GM23248 (cell line): ENCODE data around the gene CEP112. TPM values are rescaled to one million over a fixed set of nuclear protein-coding genes. Genes with fewer than 3 reads are reported as not detected.

Experiments
- DNase-seq: peaks from one replicate; pipeline ENCODE4 v3.0.0-alpha.2; 2015
- H2AFZ ChIP-seq: fragments of 200-600 bp; sonication (generic); 2 replicates; pipeline ENCODE4 v1.6.1; 2016; ENCODE audit warnings: antibody characterized with exemption
- H3F3A ChIP-seq: fragments of 200-600 bp; sonication (generic); 2 replicates; pipeline ENCODE4 v1.6.1; 2016; ENCODE audit warnings: mild to moderate bottlenecking, antibody characterized with exemption, mixed run types; ENCODE audit not compliant: insufficient read depth
- H3K27ac ChIP-seq: fragments of 200-600 bp; sonication (generic); 2 replicates; pipeline ENCODE4 v1.5.1; 2016; ENCODE audit warnings: mild to moderate bottlenecking
- H3K27me3 ChIP-seq: fragments of 200-600 bp; sonication (generic); replicated peaks from 2 replicates; pipeline ENCODE4 v1.6.1; 2016; ENCODE audit warnings: mild to moderate bottlenecking; ENCODE audit not compliant: insufficient read depth
- H3K36me3 ChIP-seq: fragments of 200-600 bp; sonication (generic); 2 replicates; pipeline ENCODE4 v1.6.1; 2016; ENCODE audit warnings: low read depth, mild to moderate bottlenecking
- H3K4me1 ChIP-seq: fragments of 200-600 bp; sonication (generic); 2 replicates; pipeline ENCODE4 v1.6.1; 2016; ENCODE audit warnings: mild to moderate bottlenecking; ENCODE audit not compliant: insufficient read depth
- H3K4me2 ChIP-seq: fragments of 200-600 bp; sonication (generic); one replicate; pipeline ENCODE4 v1.6.1; 2016; ENCODE audit warnings: mild to moderate bottlenecking; ENCODE audit not compliant: unreplicated experiment
- H3K4me3 ChIP-seq: fragments of 200-600 bp; sonication (generic); 2 replicates; pipeline ENCODE4 v1.5.1; 2016; ENCODE audit warnings: mild to moderate bottlenecking
- H3K79me2 ChIP-seq: fragments of 200-600 bp; sonication (generic); 2 replicates; pipeline ENCODE4 v1.6.1; 2016; ENCODE audit warnings: mild to moderate bottlenecking; ENCODE audit not compliant: insufficient read depth
- H3K9ac ChIP-seq: fragments of 200-600 bp; sonication (generic); 2 replicates; pipeline ENCODE4 v1.6.1; 2016; ENCODE audit warnings: mild to moderate bottlenecking
- H3K9me2 ChIP-seq: fragments of 200-600 bp; sonication (generic); 2 replicates; pipeline ENCODE4 v1.6.1; 2016; ENCODE audit warnings: mixed run types, mild to moderate bottlenecking, moderate library complexity; ENCODE audit not compliant: insufficient read depth
- H3K9me3 ChIP-seq: fragments of 200-600 bp; sonication (generic); one replicate; pipeline ENCODE4 v1.6.1; 2017; ENCODE audit warnings: low read depth
- H4K20me1 ChIP-seq: fragments of 200-600 bp; sonication (generic); 2 replicates; pipeline ENCODE4 v1.6.0; 2016; ENCODE audit not compliant: insufficient read depth
- EZH2 ChIP-seq: fragments of 200-600 bp; sonication (generic); IDR thresholded peaks from 2 replicates; pipeline ENCODE4 v1.6.1; 2018; ENCODE audit warnings: antibody characterized with exemption, mild to moderate bottlenecking; ENCODE audit not compliant: insufficient read depth, poor library complexity, severe bottlenecking
- EZH2phosphoT487 ChIP-seq: fragments of 200-600 bp; sonication (generic); IDR thresholded peaks from 2 replicates; pipeline ENCODE4 v1.6.1; 2018; ENCODE audit warnings: antibody characterized with exemption, moderate library complexity, mild to moderate bottlenecking, low read depth; ENCODE audit not compliant: insufficient read depth
- WGBS, 2 experiments: methylation state at CpG; one replicate each; pipeline ENCODE4 v1.1.6; 2015 to 2017; ENCODE audit warnings: low lambda C conversion rate in 2 of 2, low coverage in 1 of 2; ENCODE audit errors: missing lambda C conversion rate in 2 of 2; 5-methylcytosine and 5-hydroxymethylcytosine counted together
- in situ Hi-C: fragments of 300-500 bp; cut with MboI; formaldehyde crosslinking; loops from 2 replicates; pipeline ENCODE4 v1.15.0; 2020
- polyA plus RNA-seq: library from polyadenylated mRNA; unstranded; fragments of >200 nt; fragmentation: Nextera tagmentation; extraction: Ambion mirVana; gene quantifications from 2 replicates; pipeline ENCODE4 v1.2.1, GENCODE V29; 2016
- total RNA-seq: library from RNA; depleted of rRNA; stranded (reverse); fragments of >200 nt; shearing (Covaris generic); gene quantifications from 2 replicates; pipeline ENCODE4 v1.2.3, GENCODE V29; 2014

CEP112 gene
- total and polyA plus RNA-seq, 2 experiments from 2014 or later, result 8.1 to 14.8 TPM

- TF ChIP-seq EZH2phosphoT487, result no peak
- no peak for TF ChIP-seq EZH2
- Histone ChIP-seq H3K27ac (no peak overlapping the region), H3F3A (peaks cover 6% of the 10 kb centered on the region; the same call in 1 of the 2 replicates), H3K79me2 (no peaks in the 10 kb centered on the region), H3K4me3 (no peak overlapping the region), H3K9me2 (no peaks in the 10 kb centered on the region), H3K9ac (no peak overlapping the region), H4K20me1 (no peaks in the 10 kb centered on the region), H3K4me1 (no peaks in the 10 kb centered on the region), H2AFZ (no peak overlapping the region), H3K36me3 (no peaks in the 10 kb centered on the region), H3K27me3 (peaks cover 23% of the 10 kb centered on the region), H3K9me3 (no peaks in the 10 kb centered on the region), H3K4me2 (no peak overlapping the region)
- DNase-seq, result no peak
- in situ Hi-C loops, result loop anchor here (25.0 kb wide), 1 partner anchor 690 kb away; no protein-coding TSS in a partner anchor
- WGBS, 2 experiments, result 74 to 78% methylated on average over 11 of the region's 11 CpGs
Observed at GRCh38 chr17:66221755-66222530, 30.0 kb upstream of the CEP112 start.

GRCh38 chr17:66221343-66221742 is 29.4 kb upstream of the CEP112 start:
- no peaks in the 10 kb centered on the region for H3K4me1 ChIP-seq
- no peaks in the 10 kb centered on the region for H3K9me2 ChIP-seq
- H2AFZ ChIP-seq, result no peak overlapping the region
- H3K9me3 ChIP-seq, result no peaks in the 10 kb centered on the region
- H3K9ac ChIP-seq, result no peak overlapping the region
- H3K27me3 ChIP-seq, result peaks cover 23% of the 10 kb centered on the region
- TF ChIP-seq EZH2, result no peak
- TF ChIP-seq EZH2phosphoT487, result no peak
- no peaks in the 10 kb centered on the region for H4K20me1 ChIP-seq
- in situ Hi-C loops, result loop anchor here (25.0 kb wide), 1 partner anchor 691 kb away; no protein-coding TSS in a partner anchor
- no peak for DNase-seq
- no peak overlapping the region for H3K4me3 ChIP-seq
- H3K27ac ChIP-seq, result no peak overlapping the region
- no peaks in the 10 kb centered on the region for H3K79me2 ChIP-seq
- peaks cover 6% of the 10 kb centered on the region; the same call in 1 of the 2 replicates for H3F3A ChIP-seq
- H3K36me3 ChIP-seq, result no peaks in the 10 kb centered on the region
- no peak overlapping the region for H3K4me2 ChIP-seq

- no peaks in the 10 kb centered on the region for H3K9me3 ChIP-seq
- no peaks in the 10 kb centered on the region for H3K79me2 ChIP-seq
- H3K4me2 ChIP-seq, result no peak overlapping the region
- no peak overlapping the region for H3K27ac ChIP-seq
- H3K36me3 ChIP-seq, result no peaks in the 10 kb centered on the region
- no peak overlapping the region for H3K4me3 ChIP-seq
- H3K9ac ChIP-seq, result no peak overlapping the region
- peaks cover 6% of the 10 kb centered on the region; the same call in 1 of the 2 replicates for H3F3A ChIP-seq
- no peak for DNase-seq
- WGBS, 2 experiments, result 63 to 64% methylated on average over 8 of the region's 8 CpGs
- in situ Hi-C loops, result loop anchor here (25.0 kb wide), 1 partner anchor 692 kb away; no protein-coding TSS in a partner anchor
- H2AFZ ChIP-seq, result no peak overlapping the region
- H3K4me1 ChIP-seq, result no peaks in the 10 kb centered on the region
- no peaks in the 10 kb centered on the region for H4K20me1 ChIP-seq
- no peak for TF ChIP-seq EZH2phosphoT487
- TF ChIP-seq EZH2, result no peak
- H3K9me2 ChIP-seq, result no peaks in the 10 kb centered on the region
- peaks cover 30% of the 10 kb centered on the region for H3K27me3 ChIP-seq
Observed at GRCh38 chr17:66220079-66220835, 28.3 kb upstream of the CEP112 start.

GRCh38 chr17:66215529-66215911 is 23.6 kb upstream of the CEP112 start:
- no peak for TF ChIP-seq EZH2phosphoT487
- TF ChIP-seq EZH2, result no peak
- H3K27ac ChIP-seq, result no peak overlapping the region
- H4K20me1 ChIP-seq, result no peaks in the 10 kb centered on the region
- WGBS, 2 experiments, result 62% methylated on average over 3 of the region's 3 CpGs
- H3K9me2 ChIP-seq, result no peaks in the 10 kb centered on the region
- in situ Hi-C loops, result loop anchor here (25.0 kb wide), 1 partner anchor 697 kb away; no protein-coding TSS in a partner anchor
- H2AFZ ChIP-seq, result no peak overlapping the region
- H3K79me2 ChIP-seq, result no peaks in the 10 kb centered on the region
- no peak for DNase-seq
- H3K4me2 ChIP-seq, result no peak overlapping the region
- no peaks in the 10 kb centered on the region for H3K9me3 ChIP-seq
- peaks cover 44% of the 10 kb centered on the region for H3K27me3 ChIP-seq
- H3F3A ChIP-seq, result no peaks in the 10 kb centered on the region
- no peak overlapping the region for H3K4me3 ChIP-seq
- H3K4me1 ChIP-seq, result no peaks in the 10 kb centered on the region
- H3K9ac ChIP-seq, result no peak overlapping the region
- H3K36me3 ChIP-seq, result no peaks in the 10 kb centered on the region
